HG02943 (cell line): ENCODE data around the gene YWHAQ.
"Not testable (repeated sequence)": the region's sequence is repeated elsewhere in the genome, so short reads cannot be mapped to it uniquely, and the experiment has no call there.

Experiments
- ATAC-seq: cut with Tn5 transposase; IDR thresholded peaks from one replicate; pipeline ENCODE4 v1.9.1; 2021; ENCODE audit warnings: mild to moderate bottlenecking, low read depth, moderate library complexity; ENCODE audit not compliant: unreplicated experiment

The YWHAQ gene

DNA sequence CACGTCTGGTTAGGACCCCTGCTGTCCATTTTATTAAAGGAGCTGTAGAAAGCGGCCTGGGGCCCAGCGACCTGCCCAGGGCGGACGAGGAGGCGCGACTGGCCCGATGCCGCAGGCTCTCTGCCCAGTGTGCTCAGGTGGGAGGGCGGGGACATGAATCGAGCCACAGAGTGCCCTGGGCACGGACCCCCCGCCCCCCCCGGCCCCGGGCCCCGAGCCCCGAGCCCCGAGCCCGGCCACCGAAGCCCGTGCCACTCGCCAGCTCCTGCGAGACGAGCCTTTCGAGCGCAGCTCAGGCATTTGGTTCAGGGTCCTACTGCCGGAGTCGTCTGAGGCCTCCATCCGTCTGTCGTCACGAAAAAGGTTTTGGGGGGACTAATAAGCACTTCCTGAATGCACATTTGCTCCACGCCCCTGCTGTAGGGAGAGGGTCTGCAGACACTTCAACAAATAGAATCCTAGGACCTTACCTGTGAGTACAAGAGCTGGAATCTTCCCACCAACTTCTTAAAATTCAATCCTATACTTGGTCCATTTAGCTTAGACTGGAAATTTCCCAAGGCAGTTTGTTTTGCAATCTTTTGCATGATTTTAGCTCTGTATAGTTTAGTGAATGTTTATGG lies 74.6 kb downstream of the YWHAQ start:
- ATAC-seq: peak; percentile 31

DNA sequence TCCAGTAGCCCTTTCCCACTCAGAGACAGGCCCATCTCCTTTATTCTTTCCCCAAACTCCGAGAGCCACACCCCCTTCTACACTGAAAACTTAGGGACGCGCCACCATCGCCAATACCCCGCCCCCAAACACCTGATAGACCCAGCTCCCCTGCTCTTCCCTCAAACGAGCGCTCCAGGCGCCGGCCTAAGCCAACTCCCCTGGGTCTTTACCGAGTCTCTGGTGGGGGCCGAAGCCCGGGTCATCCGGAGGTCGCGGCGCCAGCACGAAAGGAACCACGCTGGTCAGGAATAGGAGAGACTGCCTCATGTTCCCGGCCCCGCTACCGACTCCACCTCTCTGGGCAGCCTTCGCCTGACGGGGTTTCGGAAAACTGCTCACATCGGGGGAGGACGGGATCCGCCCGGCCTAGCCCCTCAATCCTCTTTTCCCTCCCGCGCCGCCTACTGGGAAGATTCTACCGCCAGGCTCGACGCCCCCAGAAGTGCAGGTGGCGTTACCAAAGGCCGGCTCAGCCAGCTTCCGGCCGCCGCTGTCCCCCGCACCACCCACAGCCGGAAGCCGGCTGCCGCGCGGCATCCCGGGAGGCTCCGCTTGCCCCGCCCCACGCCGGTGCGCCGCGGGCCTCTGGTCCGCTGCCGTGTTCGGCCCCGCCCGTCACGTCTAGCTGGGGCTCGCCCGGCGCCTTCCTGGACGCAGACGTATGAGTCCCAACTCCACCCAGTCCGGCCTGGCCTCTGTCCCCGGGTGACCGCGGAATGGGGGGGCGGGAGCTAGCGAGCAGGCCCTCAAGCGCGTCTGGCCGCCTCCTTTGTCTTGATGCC lies 75.3 kb downstream of the YWHAQ start, which contains the start of gene ADAM17:
ADAM17 (minus strand) TSS at position 534 of the 824 bp plus-strand sequence; CDS start at position 309, 225 bp downstream.
- peak; percentile 83 for ATAC-seq

GRCh38 chr2:9554921-9555296 lies 75.9 kb downstream of the YWHAQ start:
- no peak for ATAC-seq

- no peak for ATAC-seq
Measured at GRCh38 chr2:9552219-9553178, 78.3 kb downstream of the YWHAQ start.

DNA sequence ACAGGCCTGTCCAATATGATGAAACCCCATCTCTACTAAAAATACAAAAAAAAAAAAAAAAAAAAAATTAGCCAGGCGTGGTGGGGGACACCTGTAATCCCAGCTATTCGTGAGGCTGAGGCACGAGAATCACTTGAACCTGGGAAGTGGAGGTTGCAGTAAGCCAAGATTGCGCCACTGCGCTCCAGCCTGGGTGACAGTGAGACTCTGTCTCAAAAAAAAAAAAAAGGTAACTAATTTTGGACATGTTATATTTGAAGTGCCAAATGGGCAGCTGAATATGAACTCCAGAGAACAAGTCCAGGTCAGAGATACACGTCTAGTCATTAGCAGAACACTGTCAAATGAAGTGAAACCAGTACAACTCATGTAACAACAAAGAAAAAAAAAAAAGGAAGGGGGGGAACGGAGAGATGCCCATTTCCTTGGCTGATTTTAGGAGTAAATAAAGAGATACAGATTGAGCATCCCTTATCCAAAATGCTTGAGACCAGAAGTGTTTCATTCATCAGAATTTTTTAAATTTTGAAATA lies 79.9 kb downstream of the YWHAQ start:
- not testable (repeated sequence) for ATAC-seq

DNA sequence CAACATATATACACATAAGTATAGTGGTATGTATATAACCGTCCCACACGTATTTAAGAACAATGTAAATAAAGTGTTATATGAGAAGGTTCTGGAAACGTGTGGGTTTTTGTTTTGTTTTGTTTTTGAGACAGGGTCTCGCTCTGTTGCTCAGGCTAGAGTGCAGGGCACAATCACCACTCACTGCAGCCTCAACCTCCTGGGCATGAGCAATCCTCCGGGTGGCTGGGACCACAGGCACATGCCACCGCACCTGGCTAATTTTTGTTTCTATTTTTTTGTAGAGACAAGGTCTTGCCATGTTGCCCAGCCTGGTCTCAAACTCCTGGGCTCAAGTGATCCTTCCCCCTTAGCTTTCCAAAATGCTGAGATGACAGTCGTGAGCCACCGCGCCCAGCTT lies 81.4 kb downstream of the YWHAQ start:
- ATAC-seq: no peak

- peak; percentile 48 for ATAC-seq
Measured at GRCh38 chr2:9548506-9548905, 82.3 kb downstream of the YWHAQ start.

DNA sequence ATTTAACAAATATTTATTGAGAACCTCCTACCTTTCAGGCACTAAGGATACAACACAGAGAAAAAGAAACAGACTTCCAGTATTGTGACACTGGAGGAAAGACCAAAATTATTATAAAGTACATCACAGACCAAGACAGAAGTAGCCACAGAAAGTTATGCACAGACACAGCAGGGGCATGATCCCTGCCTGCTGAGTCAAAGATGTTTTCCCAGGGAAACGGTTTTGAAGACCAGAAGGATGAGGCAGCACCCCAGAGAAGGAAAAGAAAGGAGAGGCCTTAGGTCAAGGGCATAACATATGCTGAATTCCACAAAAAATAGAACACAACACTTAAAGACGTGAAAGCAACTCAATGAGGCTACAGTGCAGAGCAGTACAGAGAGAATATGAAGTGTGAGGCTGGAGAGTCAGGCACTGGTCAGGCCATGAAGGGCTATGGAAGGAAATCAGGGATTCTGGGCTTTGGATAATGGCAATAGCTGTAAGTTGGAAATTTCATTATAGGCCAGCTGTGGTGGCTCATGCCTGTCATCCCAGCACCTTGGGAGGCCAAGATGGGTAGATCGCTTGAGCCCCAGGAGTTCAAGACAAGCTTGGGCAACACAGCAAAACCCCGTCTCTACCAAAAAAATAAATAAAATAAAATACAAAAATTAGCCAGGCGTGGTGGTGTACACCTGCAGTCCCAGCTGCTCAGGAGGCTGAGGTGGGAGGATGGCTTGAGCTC lies 83.4 kb downstream of the YWHAQ start:
- no peak for ATAC-seq

DNA sequence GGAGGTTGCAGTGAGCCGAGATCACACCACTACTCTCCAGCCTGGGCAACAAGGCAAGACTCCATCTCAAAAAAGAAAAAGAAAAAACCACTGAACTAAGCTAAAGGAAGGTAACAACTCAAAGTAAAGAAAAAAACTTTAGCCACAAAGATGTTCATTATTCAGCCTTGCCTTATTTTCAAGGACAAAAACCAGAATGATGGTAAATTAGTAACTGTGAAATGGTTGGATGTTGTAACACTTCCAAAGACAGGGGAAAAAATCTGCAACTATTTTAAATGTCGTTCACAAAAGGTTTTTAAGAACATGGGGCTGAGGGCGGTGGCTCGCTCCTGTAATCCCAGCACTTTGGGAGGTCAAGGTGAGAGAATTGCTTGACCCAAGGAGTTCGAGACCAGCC lies 85.3 kb downstream of the YWHAQ start:
- ATAC-seq: no peak

DNA sequence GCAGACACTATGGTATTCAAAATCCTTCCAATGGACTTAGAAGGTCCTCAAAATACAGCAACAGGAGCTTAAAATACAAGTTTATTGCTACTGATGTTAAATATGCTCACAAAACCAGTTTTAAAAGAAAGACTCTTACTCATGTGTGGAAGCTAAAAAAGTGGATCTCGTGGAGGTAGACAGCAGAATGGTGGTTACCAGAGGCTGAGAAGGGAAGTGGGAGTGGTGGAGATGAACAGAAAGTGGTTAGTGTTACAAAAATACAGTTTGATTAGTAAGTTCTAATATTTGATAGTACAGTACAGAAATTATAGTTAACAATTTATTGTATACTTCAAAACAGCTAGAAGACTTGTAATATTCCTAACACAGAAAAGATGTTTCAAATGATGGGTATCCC lies 87.2 kb downstream of the YWHAQ start:
- ATAC-seq: no peak

GRCh38 chr2:9539531-9539930 lies 91.3 kb downstream of the YWHAQ start:
- no peak for ATAC-seq

- no peak for ATAC-seq
Measured at GRCh38 chr2:9538000-9538507, 92.7 kb downstream of the YWHAQ start.

DNA sequence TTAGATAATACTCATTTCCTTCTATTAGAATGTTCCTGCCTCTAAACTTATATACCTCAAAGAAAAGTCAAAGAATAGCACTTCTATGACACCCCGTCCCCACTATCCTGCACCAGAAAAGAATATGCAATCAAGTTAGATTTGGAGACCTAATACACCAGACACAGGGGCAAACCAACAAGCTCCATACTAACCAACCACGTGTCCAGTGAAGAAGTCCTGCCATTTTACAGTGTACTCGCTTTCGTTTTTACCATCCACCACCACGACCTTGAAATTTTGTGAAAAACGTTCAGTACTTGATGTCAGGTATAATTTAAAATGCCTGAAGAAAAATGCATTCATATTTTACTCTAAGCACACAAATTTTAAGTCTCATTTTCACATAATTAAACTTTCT lies 94.3 kb downstream of the YWHAQ start:
- no peak for ATAC-seq

DNA sequence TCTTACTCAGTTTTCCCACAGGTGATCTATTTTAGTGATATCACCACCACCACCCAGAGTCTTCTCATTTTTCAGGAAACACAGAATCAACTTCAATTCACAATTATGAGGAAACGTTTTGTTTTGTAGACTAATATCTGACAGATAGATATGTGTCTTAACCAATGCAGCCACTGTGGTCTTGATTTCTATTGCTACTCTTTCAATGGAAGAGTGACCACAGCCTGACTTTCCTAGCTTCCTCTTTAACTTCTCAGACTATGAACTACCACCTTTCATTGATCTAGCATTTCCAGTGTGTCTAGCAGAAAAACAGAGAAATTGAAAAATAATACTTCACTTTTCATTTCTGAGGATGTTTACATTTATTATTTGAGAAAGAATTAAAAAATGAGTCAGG lies 95.6 kb downstream of the YWHAQ start:
- no peak for ATAC-seq
